Liver (tissue), 9 donors: ENCODE data around the gene C14orf93. TPM values are rescaled to one million over a fixed set of nuclear protein-coding genes. Genes with fewer than 3 reads are reported as not detected.

Source experiments
- DNase-seq: peaks from one replicate; pipeline ENCODE4 v3.0.0-alpha.2; 2017; ENCODE audit warnings: low spot score
- H3K27ac ChIP-seq, 2 donors: one replicate each; pipeline ENCODE4 v1.7.0; 2013; ENCODE audit warnings: inconsistent platforms in 2 of 2, low read length in 2 of 2, control low read depth in 1 of 2, low read depth in 1 of 2, mild to moderate bottlenecking in 1 of 2
- H3K27me3 ChIP-seq, 4 donors: one replicate each; pipeline versions ENCODE4 v1.6.1 to v1.7.0; 2013; ENCODE audit warnings: low read length in 3 of 4, inconsistent platforms in 1 of 4, mild to moderate bottlenecking in 1 of 4, moderate library complexity in 1 of 4; ENCODE audit not compliant: control insufficient read depth in 4 of 4, insufficient read depth in 4 of 4
- H3K36me3 ChIP-seq, 4 donors: one replicate each; pipeline versions ENCODE4 v1.6.1 to v1.7.0; 2013; ENCODE audit warnings: low read length in 3 of 4, mild to moderate bottlenecking in 3 of 4, low read depth in 1 of 4, moderate library complexity in 1 of 4; ENCODE audit not compliant: control insufficient read depth in 4 of 4, insufficient read depth in 3 of 4
- H3K4me1 ChIP-seq, 4 donors: one replicate each; pipeline versions ENCODE4 v1.6.1 to v1.7.0; 2013; ENCODE audit warnings: low read length in 3 of 4, mild to moderate bottlenecking in 3 of 4, moderate library complexity in 1 of 4; ENCODE audit not compliant: control insufficient read depth in 4 of 4, insufficient read depth in 4 of 4
- H3K4me3 ChIP-seq, 3 donors: one replicate each; pipeline versions ENCODE4 v1.6.1 to v1.7.0; 2013; ENCODE audit warnings: low read length in 3 of 3, control low read depth in 1 of 3, low read depth in 1 of 3, mild to moderate bottlenecking in 1 of 3
- H3K9ac ChIP-seq, 2 donors: one replicate each; pipeline ENCODE4 v1.7.0; 2013; ENCODE audit warnings: low read length in 2 of 2, mild to moderate bottlenecking in 2 of 2, moderate library complexity in 2 of 2, control low read depth in 1 of 2, low read depth in 1 of 2
- H3K9me3 ChIP-seq, 4 donors: one replicate each; pipeline versions ENCODE4 v1.6.1 to v1.7.0; 2013; ENCODE audit warnings: low read length in 3 of 4; ENCODE audit not compliant: control insufficient read depth in 4 of 4
- ATF3 ChIP-seq: IDR thresholded peaks from 2 replicates; pipeline ENCODE4 v1.6.1; 2016; ENCODE audit warnings: antibody characterized with exemption
- CTCF ChIP-seq: fragments of 150-350 bp; IDR thresholded peaks from 2 replicates; pipeline ENCODE4 v1.5.1; 2017; ENCODE audit warnings: improper control_type of control experiment, low read depth, low read length; ENCODE audit not compliant: missing input control
- EGR1 ChIP-seq, 2 donors: IDR thresholded peaks; 2 replicates each; pipeline ENCODE4 v1.6.1; 2016 to 2018; ENCODE audit warnings: antibody characterized with exemption in 2 of 2, low read depth in 2 of 2
- GABPA ChIP-seq, 2 donors: IDR thresholded peaks in 1 of 2; conservative IDR thresholded peaks in 1 of 2; 2 replicates each; pipeline ENCODE4 v1.6.1; 2016; ENCODE audit warnings: antibody characterized with exemption in 2 of 2, mild to moderate bottlenecking in 1 of 2, moderate library complexity in 1 of 2
- HNF4A ChIP-seq, 2 donors: conservative IDR thresholded peaks; 2 replicates each; pipeline ENCODE4 v1.6.1; 2016; ENCODE audit warnings: antibody characterized with exemption in 2 of 2, mild to moderate bottlenecking in 2 of 2
- NR2F2 ChIP-seq: IDR thresholded peaks from 2 replicates; pipeline ENCODE4 v1.6.1; 2016; ENCODE audit warnings: antibody characterized with exemption
- RAD21 ChIP-seq, 2 donors: IDR thresholded peaks; 2 replicates each; pipeline ENCODE4 v1.6.1; 2016; ENCODE audit warnings: antibody characterized with exemption in 2 of 2, mild to moderate bottlenecking in 2 of 2
- REST ChIP-seq: IDR thresholded peaks from 2 replicates; pipeline ENCODE4 v1.6.1; 2016; ENCODE audit warnings: antibody characterized with exemption, mild to moderate bottlenecking
- RXRA ChIP-seq, 2 donors: IDR thresholded peaks; 2 replicates each; pipeline ENCODE4 v1.6.1; 2017 to 2018; ENCODE audit warnings: antibody characterized with exemption in 2 of 2, mild to moderate bottlenecking in 1 of 2
- WGBS: extraction: QIAGEN DNeasy Blood & Tissue Kit; methylation state at CpG from one replicate; pipeline ENCODE4 v1.1.7; 2013; 5-methylcytosine and 5-hydroxymethylcytosine counted together
- polyA plus RNA-seq, 2 donors: library from polyadenylated mRNA; stranded (reverse) in 1 of 2; unstranded in 1 of 2; fragments of 200-250 nt in 1 of 2; fragments of >200 nt in 1 of 2; fragmentation: Nextera tagmentation in 1 of 2; extraction: Ambion mirVana in 1 of 2; gene quantifications; one replicate each; pipeline versions ENCODE4 v1.2.1 to v1.2.3, GENCODE V29; 2013 to 2015
- total RNA-seq, 2 donors: library from RNA; depleted of rRNA; stranded (reverse); fragments of >200 nt; gene quantifications; one replicate each; pipeline ENCODE4 v1.2.3, GENCODE V29; 2014
- donor health status: healthy.
- donor health status: healthy.
- donor health status: healthy.
- donor health status: healthy.
- donor health status: healthy.

C14orf93 gene
- total and polyA plus RNA-seq, 4 donors, result 2.1 to 7.1 (median 3.4) TPM

- no peaks in the 10 kb centered on the region for H3K27me3 ChIP-seq
- peak overlapping the region in 1 of 2 donors; percentile 6 for H3K27ac ChIP-seq
- 68% methylated on average over 9 of the region's 9 CpGs for WGBS
- TF ChIP-seq NR2F2 (peak; percentile 95), RXRA (IDR thresholded peaks at IDR 0.05) (no peak), EGR1 (IDR thresholded peaks at IDR 0.05; ENCODE audit: low read depth in 2 of 2) (no peak)
- H3K9ac ChIP-seq, result peak overlapping the region in 1 of 2 donors; percentile 16
- DNase-seq, result no peak
- H3K9me3 ChIP-seq, result no peaks in the 10 kb centered on the region
- no peak overlapping the region for H3K4me3 ChIP-seq
- peaks cover 16 to 60% (median 54%) of the 10 kb centered on the region in 4 donors for H3K4me1 ChIP-seq
- H3K36me3 ChIP-seq, result peaks cover 0 to 9% (median 4%) of the 10 kb centered on the region in 4 donors
These were observed 35.2 kb downstream of the C14orf93 start for GRCh38 chr14:22974530-22975313.

DNA sequence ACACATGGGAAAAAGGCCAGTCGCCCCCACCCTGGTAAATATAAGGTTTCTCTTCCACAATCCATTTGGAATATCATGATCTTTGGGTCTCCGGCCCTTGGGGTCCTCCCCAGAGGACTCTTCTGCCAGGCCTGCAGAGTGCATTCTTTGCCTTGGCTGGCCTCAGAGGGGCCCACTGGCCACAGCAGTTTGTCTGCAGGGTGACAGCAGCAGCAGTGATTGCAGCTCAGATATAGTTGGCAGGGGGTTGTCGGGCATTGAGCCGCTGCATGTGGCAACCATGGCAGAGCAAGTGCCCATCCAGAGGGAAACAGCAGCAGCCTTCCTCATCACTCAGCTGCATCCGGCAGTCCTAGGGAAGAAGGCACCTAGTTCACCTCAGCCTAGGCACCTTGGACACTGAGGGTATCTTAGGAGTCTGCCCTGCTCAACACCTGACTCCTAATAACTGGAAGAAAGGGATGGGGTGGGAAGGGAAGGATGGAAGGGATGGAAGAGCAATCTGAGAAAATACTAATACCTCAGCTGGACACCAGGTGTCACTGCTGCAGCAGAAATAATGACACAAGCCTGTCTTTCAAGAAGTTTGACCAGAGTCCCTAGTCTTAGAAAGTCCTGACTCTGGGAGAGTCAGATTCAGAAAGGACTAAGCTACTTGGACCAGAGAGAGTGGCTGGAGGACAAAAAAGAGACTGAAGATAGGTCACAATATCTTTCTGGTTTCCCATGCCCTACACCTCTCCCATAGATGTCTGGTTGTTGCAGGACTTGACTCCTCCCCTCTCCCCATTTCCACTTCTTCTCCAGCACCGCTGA is 36.5 kb downstream of the C14orf93 start:
- no peak for DNase-seq
- 80% methylated on average over 6 of the region's 6 CpGs for WGBS
- Histone ChIP-seq H3K4me1 (peaks cover 11 to 48% (median 42%) of the 10 kb centered on the region in 4 donors), H3K9me3 (no peaks in the 10 kb centered on the region), H3K36me3 (peaks cover 0 to 9% (median 5%) of the 10 kb centered on the region in 4 donors), H3K27me3 (no peaks in the 10 kb centered on the region), H3K9ac (no peak overlapping the region), H3K27ac (no peak overlapping the region), H3K4me3 (no peak overlapping the region)
- TF ChIP-seq RAD21 (IDR thresholded peaks at IDR 0.05) (peak; percentile 87 to 88), NR2F2 (no peak), CTCF (peak; percentile 75), REST (no peak)

DNA sequence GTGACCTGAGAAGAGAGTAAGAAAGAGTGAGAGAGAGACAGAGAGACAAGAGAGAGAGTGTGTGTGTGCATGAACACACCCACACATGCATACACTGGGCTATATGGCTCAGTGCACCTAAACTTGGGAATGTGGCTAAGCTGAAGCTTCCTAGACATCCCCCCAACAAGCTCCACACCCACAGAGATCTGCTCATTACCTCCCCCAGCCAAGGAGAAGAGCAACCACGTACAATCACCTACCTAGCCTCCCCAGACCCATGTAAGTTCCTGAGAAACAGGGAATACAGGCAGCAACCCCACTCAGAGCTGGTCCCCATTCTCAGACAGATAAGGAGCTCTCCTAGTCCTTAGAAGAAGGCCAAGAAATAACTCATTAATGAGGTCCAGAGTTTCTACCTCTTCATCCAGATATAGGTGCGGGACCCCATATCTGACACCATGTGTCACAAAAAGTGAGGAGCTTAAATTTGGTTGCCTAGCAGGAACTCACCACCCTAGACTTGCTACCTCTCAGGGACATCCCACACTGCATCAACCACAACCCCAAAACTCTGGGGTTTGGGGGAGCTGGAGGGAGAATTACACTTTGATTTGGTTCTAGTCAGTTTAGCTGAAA is 37.5 kb downstream of the C14orf93 start:
- Histone ChIP-seq H3K4me1 (peaks cover 7 to 39% (median 34%) of the 10 kb centered on the region in 4 donors), H3K9ac (no peak overlapping the region), H3K9me3 (no peaks in the 10 kb centered on the region), H3K27ac (no peak overlapping the region), H3K4me3 (no peak overlapping the region), H3K27me3 (no peaks in the 10 kb centered on the region), H3K36me3 (peaks cover 0 to 9% (median 5%) of the 10 kb centered on the region in 4 donors)
- no peak for TF ChIP-seq GABPA (IDR thresholded peaks at IDR 0.05 in 1 of 2, conservative IDR thresholded peaks at IDR 0.05 in 1 of 2)
- no peak for TF ChIP-seq ATF3
- no peak for TF ChIP-seq CTCF
- no peak for TF ChIP-seq HNF4A (conservative IDR thresholded peaks at IDR 0.05)
- no peak for DNase-seq
- WGBS, result 82% methylated on average over 2 of the region's 2 CpGs
